ENCODE data around the gene CNOT9. TPM values are rescaled to one million over a fixed set of nuclear protein-coding genes. Genes with fewer than 3 reads are reported as not detected.
A peak's percentile ranks its signal among the peaks of the same experiment; 100 is the strongest.

CNOT9 gene
- total RNA-seq, 4 donors from 2014 or later: 35.7 to 88.7 (median 57.9) TPM

- DNase-seq (ENCODE audit: low spot score) (no peak), ATAC-seq (ENCODE audit: low FRiP score) (no peak)
- TF ChIP-seq CTCF (IDR thresholded peaks at IDR 0.05): no peak
Measured at GRCh38 chr2:218566296-218566695, 2.3 kb upstream of the CNOT9 start.

DNA sequence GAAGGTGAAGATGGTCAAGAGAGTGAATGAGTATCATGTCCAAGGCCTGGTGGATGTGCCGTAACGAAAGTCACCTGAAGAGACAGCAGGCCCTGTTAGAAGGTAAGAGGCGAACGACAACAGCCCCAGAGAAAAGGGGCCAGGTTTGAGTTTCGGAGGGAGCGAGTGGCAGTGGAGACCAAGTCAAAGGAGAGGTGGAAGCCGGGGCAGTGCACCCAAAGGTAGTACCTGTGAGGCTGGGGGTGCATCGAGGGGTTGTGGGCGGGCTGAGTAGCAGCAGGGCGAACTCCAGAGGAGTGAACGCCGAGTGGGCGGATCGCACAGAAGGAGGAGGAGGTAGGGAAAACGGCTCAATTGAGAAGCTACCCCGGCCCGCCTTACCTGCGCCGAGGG, 846 bp upstream of the CNOT9 start:
- DNase-seq (ENCODE audit: low spot score) (peak; percentile 38), ATAC-seq (ENCODE audit: low FRiP score) (peak; percentile 65)
- no peak for TF ChIP-seq CTCF (IDR thresholded peaks at IDR 0.05)

- DNase-seq (ENCODE audit: low spot score) (peak; percentile 30), ATAC-seq (ENCODE audit: low FRiP score) (peak; percentile 63)
Measured at GRCh38 chr2:218569038-218569431, 396 bp downstream of the CNOT9 start.

DNA sequence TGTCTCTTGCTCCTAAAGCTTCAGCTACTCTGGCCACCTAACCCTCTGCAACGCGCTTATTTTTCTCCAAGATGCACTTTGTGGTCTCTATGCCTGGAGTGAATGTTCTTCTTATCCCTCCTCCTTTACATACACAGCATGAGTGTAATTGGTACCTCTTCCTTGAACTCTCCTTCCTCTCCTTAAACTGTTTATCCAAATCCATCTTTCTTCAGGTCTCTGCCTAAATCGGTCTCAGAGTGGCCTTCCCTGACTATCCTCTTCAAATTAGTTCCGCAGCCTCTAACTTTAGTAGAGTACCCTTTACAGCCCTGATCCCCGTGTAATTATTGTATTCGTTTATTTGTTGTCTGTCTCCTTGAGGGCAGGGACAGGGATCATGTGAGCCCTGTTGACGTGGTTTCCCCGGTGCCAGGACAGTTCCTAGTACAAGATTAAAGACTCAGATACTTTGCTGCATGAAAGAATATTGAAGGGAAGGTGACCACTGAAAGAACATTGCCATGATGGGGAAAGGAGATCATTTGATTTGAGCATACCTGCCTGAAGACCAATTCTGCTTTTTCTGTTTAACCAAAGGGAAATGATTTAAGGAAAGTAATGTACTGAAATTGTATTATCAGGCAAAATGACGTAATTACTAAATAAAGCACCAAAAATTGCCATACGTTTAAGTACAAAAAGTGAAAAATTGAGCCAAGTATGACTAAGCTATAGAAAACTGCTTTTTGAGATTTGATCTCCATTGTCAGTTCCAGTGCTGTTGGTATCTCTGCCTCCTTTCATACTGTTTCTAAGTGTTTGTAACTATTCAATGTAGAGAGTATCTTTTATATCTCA, 1.2 kb downstream of the CNOT9 start:
- DNase-seq (ENCODE audit: low spot score) (no peak), ATAC-seq (ENCODE audit: low FRiP score) (no peak)
- TF ChIP-seq CTCF (IDR thresholded peaks at IDR 0.05): no peak

More at GRCh38 chr2:218569038-218569431, 396 bp downstream of the CNOT9 start:
- no peak for TF ChIP-seq CTCF (IDR thresholded peaks at IDR 0.05)

GRCh38 chr2:218570850-218571249, 2.2 kb downstream of the CNOT9 start:
- no peak for ATAC-seq (ENCODE audit: low FRiP score)
- TF ChIP-seq CTCF (IDR thresholded peaks at IDR 0.05): no peak
- DNase-seq (ENCODE audit: low spot score): no peak

DNA sequence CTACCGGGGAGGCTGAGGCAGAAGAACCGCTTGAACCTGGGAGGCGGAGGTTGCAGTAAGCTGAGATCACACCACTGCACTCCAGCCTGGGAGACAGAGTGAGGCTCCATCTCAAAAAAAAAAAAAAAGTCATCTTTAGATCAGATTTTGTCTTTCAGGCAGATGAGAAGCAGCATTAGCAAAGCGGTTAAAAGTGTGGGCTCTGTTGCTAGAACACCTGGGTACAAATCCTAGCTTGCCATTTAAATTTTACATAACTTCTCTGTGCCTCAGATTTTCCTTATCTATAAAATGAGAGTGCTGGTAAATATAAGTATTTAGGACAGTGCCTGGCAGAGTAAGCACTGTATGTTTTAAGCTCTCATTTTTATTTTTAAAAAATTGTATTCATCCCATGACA, 8.2 kb downstream of the CNOT9 start:
- ATAC-seq (ENCODE audit: low FRiP score) (no peak), DNase-seq (ENCODE audit: low spot score) (no peak)
- no peak for TF ChIP-seq CTCF (IDR thresholded peaks at IDR 0.05)

Data from omental fat pad (tissue), 4 donors.